ELR (cell line): ENCODE measurements around the gene MORF4L2.

Experiments used
- DNase-seq: peaks from one replicate; pipeline ENCODE4 v3.0.0-alpha.2; 2015; ENCODE audit warnings: low read depth

Gene MORF4L2, protein sequence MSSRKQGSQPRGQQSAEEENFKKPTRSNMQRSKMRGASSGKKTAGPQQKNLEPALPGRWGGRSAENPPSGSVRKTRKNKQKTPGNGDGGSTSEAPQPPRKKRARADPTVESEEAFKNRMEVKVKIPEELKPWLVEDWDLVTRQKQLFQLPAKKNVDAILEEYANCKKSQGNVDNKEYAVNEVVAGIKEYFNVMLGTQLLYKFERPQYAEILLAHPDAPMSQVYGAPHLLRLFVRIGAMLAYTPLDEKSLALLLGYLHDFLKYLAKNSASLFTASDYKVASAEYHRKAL

DNA sequence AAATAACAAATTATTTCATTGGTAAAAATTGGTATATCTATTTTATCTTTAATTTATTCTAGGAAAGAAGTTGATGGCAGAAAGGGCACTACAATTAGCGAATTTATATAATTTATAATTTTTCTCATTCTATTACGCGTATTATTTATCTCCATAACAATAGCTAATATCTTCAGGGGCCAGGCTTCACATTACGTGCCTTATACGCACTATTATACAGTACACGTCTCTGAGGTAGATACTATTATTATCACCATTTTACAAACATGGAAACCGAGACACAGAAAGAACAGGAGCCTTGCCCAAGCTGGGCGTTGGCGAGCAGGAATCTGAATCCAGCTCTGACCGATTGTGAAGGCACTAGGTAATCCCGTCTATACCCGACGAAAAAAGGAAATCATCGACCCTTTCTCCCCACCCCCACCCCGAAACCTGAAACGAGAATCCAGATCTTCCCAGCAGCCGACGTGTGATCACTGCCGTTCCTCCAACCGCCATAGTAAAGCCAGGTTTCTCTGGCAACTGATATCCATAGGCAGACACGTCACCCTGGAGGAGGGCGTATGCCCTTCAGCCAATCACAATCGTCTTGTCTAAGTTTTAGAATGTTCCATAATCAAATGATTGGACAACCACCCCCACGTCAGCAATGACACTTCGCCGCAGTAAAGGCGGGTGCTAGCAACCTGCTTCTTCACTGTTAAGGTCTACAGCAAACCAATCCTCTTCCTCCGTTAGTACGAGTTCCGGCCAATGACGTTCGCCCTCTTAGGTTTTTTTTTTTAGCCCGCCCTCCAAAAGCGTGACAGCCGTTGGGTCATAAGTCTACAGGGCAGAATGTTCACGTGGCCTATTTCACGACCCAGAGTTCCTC lies at the start of gene MORF4L2:
Gene MORF4L2, minus strand, starts transcription at position 501 of the 874 bp plus-strand sequence. CDS start 9,672 bp downstream, outside the sequence.
- DNase-seq, result peak; percentile 97

DNA sequence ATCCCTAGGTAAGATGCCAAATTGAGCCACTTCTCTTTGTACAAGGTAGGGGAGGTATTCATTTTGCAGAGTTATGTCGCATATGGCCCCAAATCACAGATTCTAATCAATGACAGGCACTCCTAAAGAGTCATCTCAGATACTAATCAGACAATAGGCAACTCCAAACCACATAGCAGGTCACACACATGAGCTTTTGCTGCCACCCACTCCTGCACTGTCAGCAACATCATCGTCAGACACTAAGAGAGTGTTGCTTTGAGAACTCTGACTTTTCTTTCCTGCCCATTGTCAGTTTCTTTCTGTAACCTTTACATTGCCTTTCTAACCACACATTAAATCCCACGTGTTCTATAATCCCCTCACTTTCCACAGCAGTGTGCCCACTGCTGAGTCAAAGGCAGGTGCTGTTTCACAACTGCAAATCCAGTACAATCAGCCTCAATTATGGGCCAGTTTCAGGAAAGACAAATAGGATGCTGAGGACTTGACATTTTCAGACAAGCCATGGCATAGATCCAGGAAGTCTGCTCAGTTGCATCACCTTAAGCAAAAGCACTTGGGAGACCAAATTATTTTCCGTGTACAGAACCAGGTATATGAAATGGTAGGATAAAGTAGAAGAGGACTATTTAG lies 47.7 kb upstream of the MORF4L2 start:
- no peak for DNase-seq

DNA sequence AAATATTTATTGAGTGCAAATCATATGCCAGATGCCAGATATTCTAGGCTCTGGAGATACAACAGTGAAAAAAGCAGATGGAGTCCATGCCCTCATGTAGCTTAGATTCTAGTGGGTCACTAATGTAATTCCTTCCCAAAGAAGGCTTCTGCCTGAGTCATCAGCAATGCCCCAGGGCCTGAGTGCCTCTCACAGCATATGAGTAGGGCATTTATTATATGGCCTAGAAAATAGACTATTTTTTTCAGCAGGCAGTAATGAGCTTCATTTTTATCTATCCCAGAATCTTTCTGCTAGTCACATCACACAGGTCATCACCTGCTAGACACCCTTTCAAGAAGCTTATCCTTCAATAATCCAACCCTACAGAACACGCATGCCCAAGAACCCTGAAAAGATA lies 46.5 kb upstream of the MORF4L2 start:
- DNase-seq, result peak; percentile 16

DNA sequence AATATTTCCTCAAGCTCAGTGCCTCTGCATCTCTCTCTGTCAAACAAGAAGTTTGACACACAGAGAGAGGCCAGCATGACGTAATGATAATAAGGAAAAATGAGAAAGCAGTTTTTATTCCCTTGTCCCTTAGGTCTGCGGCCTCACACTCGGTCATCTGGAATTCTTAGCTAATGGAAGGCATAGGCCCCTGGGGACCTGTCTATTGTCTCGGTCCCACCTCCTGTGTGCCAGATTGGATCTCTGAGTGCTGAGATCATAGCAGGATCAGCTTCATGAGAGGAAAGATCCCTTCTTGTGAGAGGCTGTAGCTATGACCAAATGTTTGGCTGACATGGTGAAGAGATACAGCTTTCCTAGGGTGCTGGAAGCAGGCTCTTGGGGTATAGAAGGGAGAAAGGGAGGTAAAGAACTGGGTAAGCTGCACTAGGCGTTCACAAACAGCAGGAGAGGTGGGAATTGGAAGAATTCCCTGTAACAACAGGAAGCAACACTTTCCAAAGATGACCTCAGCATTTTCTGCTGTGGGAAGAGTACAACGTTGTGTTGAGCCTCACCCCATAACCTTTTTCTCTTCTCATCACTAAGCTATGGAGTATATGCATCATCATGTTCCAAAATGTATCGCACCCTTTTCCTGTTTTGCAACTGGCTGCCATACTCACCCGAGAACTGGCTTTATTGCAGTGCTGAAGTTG lies 44.4 kb upstream of the MORF4L2 start:
- DNase-seq, result peak; percentile 40

DNA sequence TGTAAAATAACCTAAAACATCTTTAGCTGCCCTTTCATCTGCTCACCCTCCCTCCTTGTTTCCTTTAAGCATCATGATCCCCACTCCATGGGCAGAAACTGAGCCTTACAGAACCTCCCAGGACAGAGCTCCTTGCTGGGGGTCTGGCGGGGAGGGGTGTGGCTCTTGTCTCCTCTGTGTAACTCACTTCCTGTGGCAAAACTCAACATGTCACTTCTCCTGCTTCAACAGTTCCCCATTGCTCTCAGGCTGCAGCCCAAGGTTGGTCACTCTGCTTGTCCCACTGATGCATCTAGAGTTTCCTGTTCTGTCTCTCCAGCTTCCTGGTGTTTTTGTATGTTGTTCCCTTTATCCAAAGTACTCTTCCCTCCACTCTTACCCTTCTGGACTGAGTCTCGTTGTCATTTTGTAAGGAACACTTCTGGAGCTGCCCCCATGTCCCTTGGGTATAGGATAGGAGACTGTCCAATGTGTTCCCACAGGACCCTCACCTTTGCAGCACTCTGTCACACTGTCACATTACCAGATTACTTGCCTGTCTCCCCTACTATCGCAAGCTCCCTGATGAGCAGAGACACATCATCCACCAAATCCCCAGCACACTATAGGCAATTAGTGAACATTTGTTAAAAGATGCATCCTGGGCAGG lies 43.8 kb upstream of the MORF4L2 start:
- no peak for DNase-seq

DNA sequence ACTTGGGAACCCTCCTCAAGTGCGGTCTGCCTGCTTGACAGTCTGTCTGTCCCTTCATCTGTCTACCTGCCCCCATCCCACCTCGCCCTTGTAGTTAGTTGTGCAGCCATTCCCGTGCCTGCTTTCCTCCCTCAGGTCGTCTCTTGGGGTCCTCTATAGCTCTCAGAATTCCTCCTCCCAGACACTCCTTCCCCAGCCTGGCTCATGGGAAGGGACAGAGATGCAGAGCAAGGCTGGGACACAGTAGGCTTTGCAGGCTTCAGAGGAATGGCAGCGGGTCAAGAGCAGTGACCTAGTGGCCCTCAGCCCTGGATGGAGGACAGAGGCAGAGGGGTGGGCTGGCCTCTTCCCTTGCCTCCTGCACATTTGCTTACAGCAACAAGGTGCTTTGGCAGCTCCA lies 42.5 kb upstream of the MORF4L2 start:
- no peak for DNase-seq

DNA sequence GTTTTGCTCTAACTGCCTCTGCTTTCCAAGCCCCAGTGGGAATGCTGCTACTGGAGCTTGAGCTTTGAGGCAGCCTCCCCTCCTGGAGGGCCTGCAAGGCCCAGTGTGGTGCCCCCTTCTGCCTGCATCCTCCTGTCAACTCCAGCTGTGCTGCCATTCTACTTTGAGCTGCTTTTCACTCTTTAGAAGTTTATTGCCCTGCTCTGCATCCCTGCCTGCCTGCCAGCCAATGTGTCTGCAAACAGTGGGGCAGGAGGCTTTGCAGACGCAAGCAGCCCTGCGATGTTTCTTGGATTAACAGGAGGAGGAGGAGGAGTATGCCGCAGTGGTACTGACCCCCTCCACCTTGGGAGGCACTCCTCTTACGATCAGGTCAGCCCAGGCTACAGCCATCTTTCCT lies 40.6 kb upstream of the MORF4L2 start:
- DNase-seq, result no peak

DNA sequence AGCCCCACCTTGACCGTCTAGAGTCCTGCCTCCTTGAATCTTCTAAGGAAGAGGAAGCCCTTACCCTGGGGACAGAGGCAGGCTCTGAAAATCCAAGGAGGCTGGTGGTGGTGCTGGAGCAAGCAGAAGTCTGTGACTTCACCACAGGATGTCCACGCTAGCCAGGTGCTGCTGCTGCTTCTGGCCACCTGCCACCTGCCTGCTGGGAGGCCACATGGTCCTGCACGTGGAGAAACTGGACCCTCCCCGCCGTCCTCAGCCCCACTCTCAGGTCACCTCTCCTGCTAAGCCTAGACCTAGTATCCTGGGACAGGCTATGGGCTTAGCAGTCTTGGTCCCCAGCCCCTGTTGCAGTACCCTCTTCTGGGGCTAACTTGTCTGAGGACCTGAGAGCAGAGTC lies 40.0 kb upstream of the MORF4L2 start:
- no peak for DNase-seq

DNA sequence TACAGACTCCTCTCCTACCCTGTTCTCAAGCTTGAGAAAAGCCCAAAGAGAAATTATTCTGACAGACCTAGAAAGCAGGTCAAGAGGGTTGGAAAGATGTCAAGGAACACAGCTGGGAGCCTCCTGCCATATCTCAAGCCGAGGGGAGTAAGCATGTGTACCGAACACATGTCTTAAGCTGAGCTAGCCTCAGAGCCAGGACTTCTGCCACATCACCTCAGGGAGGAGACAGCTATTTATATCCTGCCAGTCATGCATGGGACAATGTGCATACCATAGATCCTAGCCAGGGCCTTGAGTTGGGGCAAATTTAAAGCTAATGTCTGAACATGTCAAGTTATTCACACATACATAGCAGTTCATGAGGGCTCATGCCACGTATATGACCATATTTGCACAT lies 36.0 kb upstream of the MORF4L2 start:
- DNase-seq, result no peak

DNA sequence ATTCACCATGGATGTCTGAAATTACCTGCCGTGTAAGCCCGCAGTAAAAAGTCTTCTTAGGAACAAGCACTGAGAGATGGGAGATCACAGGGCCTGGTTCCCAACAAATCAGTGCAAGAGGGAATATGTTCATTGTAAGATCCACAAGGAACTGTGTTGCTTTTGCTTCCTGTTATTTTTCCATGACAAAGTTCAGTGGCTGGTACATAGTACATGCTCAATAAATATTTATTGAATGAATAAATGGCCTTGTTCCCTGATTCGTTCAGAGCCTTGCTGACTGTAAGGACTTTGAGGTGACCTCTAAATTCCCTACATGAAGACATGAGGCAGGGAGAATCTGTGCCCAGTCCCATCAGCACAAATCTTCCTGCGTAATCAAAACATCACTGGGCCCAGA lies 31.6 kb upstream of the MORF4L2 start:
- DNase-seq, result no peak

DNA sequence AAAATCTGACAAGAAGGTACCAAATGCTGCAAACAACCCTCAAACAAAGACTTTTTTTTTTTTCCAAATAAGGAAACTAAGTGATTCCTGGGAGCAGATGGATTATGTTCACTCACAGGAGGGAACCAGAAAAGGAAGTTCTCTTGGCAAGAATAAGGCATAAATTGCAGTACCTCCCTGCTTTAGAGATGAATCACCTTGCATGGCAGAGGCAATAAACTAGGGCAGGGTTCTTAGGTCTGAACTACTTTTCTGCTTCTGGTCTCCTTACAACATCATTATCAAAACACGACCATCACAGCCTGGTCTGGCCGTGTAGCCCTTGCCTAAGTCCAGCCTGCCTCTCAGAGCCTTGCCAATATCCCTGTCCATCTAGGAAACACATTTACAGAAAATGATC lies 30.5 kb upstream of the MORF4L2 start:
- DNase-seq, result peak; percentile 43

DNA sequence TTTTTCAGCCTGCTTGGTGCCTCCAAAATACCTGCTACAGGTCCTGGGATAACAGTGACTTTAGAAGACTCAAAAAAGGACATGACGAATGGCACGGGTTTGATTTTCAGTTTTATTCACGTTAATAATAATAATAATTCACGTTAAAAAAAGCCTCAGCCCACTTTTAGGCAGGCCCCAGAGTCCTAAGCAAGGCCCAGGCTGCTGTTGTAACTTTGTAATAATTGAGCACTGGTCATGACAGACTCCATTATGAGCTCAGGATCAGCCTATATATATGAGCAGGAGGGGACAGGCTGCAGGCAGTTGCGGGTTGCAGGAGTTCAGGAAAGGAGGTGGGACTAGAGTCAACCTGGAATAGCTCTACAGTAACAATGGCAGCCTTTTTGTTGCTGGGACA lies 24.1 kb upstream of the MORF4L2 start, which contains the start of gene TMEM31:
Gene TMEM31, plus strand, starts transcription at position 301 of the 400 bp plus-strand sequence. CDS start 1,350 bp downstream, outside the sequence.
- no peak for DNase-seq

DNA sequence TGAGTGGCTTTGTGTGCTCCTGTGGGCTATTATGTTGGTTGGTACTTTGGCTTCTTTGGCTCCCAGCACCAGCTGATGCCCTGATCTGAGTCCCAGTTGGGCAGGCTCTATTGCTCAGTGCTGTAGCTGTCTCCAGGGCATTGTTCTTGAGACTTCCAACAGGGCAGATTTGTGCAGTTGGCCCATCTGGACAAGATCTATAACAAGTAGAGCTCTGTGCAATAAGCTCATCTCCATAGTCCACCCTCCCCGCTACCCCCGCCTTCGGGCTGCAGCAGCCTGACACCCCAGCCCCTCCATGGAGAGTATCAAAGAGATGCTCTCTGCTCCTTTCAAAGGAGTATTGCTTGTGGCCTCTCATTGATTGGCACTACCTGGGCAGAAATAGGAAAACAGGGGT lies 18.4 kb upstream of the MORF4L2 start:
- DNase-seq, result no peak

DNA sequence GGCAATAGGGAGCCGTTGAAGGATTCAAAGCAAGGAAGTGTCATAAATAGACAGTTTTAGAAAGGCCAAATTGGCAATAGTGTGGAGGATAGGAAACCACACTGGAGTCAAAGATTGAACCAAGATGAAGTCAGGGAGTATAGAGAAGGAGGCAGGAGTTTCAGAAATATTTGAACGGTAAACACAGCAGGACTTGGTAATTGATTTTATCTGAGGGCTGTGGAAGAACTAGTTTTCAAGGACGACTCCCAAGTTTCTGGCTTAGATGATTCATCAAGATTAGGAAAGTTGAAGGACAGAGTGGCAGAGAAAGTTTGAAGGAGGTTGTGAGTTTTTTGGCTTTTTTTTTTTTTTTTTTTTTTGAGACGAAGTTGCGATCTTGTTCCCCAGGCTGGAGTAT lies 12.7 kb upstream of the MORF4L2 start:
- DNase-seq, result no peak

DNA sequence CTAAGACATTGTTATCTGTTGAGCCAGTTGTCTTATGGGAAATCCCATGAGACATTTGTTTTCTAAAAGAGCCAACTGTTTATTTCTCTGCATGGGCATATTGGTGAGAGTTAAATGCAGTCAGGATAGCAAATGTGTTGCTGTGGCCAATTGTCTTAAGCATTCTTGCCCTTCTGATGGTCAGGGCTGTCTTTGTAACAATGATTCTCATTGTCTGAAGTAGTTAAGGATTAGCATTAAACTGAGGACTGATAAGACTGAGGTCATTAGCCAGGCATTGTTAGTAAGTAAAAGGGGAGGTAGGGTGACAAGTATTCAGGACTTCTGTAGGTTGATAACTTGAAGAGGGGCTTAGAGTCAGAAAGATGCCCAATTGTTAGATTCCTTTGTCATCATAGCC lies 11.2 kb upstream of the MORF4L2 start:
- DNase-seq, result no peak

DNA sequence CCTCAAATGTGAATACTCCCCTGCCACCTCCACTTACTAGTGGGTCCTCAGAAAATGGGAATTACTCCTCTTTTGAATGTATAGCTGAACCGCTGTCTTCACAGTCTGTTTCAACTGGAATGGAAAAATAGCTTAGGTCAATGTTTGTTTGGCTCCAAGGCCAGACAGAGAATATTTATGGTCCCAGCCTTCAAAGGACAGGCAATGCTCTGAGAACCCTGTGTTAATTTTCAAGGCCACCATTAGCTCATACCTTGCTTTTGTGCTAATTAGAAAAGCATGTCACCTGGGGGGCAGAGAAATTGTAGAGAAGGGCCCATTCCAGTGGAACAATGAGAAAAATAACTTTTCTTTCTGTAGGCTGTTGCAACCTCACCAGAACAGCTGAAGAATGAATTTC lies 4.6 kb upstream of the MORF4L2 start:
- no peak for DNase-seq

DNA sequence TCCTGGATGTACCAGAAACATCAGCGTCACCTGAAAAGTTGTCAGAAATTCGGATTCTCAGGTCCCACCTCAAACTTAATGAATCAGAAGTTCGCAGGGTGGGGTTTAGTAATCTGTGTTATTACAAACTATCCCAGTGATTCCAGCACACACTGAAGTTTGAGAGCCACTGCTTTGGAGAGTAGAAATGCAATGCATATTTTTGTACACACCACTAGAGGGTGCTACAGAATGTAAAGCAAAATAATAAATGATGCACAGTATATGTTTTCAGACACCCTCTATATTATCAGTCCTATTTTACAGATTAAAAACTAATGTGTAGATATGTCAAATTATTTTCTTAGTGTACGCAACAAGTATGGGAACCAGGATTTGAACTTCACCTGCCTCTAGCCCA lies 2.4 kb upstream of the MORF4L2 start:
- peak; percentile 58 for DNase-seq

DNA sequence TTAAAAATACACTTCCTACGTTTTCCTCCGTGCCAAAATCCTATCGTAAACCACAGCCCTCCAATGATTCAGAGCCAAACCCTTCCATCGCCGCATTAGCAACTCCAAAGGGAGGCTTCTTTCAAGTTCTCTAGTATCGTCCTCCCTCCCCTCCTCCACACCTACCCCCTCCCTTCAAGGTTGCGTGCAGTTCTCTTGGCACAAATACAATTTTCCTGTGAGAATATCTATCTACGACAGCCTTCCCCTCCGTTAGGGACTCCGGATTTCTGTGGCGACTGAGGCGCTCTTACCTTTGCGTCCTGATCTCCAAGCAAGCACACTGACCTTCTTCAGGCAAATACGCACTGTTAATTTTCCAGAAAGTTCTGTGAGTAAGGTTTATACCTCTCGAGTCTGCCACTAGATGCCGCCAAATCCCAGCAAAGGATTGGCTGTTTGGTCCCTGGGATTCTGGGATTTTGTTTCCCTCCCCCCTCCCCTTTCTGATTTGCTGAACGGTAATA lies 1.2 kb upstream of the MORF4L2 start:
- DNase-seq, result peak; percentile 77

DNA sequence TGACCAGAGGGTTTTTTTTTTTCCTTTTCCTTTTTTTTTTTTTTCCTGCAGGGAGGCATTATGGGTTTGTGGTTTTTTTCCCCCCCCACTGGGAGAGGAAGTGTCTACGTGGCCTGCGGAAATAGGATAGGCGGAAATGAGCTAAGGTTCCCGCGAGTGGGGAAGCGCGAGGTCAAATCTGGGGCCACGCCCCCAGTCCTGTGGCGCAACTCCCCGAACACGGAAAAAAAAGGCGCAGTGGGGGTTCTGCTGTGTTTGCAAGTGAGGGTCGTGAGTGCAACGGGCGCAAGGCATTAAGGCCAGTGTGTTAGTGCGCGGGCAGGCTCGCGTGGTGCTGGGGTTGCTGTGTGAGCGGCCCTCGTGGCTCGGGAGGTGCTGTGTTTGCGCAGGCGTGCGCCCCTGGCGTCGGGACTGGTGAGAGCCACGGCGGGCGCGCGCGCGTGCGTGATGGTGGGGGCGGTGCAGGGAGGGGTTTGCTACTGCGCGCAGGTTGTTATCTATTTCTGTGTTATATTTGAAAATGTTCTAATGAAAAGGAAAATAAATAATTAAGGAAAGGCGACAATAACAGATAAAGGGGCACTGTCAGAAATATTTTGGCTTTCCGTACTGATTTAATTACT lies 685 bp upstream of the MORF4L2 start:
- DNase-seq, result peak; percentile 76

DNA sequence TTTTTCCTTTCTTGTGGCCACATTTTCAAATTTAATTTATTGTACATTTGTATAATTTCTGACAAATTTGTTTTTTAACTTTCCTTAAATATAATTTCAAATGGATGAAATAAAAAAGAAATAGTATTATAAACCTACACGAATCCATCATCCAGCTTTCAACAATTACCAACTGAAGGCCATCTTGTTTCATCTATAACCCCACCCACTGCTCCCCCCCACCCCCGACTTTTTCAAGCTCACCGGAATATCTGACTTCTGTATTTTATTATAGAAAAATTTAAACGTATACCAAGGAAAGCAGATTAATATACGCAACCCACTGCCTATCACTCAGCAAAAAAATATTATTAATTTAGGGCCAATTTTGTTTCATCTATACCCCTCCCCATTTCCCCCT lies 1.1 kb downstream of the MORF4L2 start:
- peak; percentile 27 for DNase-seq

DNA sequence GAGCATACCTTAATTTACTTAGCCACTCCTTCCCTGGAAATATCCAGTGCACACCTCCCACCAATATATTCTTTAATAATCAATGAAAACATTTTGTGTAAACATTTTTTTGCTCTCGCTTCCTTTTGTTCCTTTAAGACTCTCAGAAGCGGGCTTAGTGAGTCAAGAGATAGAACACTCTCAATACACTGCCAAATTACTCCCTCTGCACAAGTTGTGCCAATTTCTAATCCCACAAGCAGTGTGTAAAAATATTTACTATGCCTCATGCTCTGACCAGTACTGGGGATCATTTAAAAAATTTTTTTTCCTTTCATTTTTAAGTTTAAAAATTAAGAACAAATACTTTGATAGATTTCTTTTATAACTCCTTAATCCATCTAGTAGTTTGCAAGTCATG lies 5.1 kb downstream of the MORF4L2 start:
- no peak for DNase-seq
